GM19023 (cell line): Measurements from ENCODE around the gene GRIK1.

Experiments
- ATAC-seq: cut with Tn5 transposase; IDR thresholded peaks from one replicate; pipeline ENCODE4 v1.9.1; 2021; ENCODE audit warnings: mild to moderate bottlenecking, moderate library complexity; ENCODE audit not compliant: unreplicated experiment

GRIK1 gene

GRCh38 chr21:29787361-29787909 is 152.4 kb downstream of the GRIK1 start:
- no peak for ATAC-seq

GRCh38 chr21:29786496-29787360 is 153.1 kb downstream of the GRIK1 start:
- ATAC-seq: no peak

- no peak for ATAC-seq
Measured at GRCh38 chr21:29777160-29777559, 162.6 kb downstream of the GRIK1 start.

GRCh38 chr21:29775462-29775861 is 164.3 kb downstream of the GRIK1 start:
- ATAC-seq: no peak

GRCh38 chr21:29771491-29772066 is 168.2 kb downstream of the GRIK1 start:
- no peak for ATAC-seq

GRCh38 chr21:29763674-29764073 is 176.1 kb downstream of the GRIK1 start:
- ATAC-seq: no peak

GRCh38 chr21:29762570-29763082 is 177.2 kb downstream of the GRIK1 start:
- no peak for ATAC-seq

GRCh38 chr21:29753216-29753615 is 186.6 kb downstream of the GRIK1 start:
- ATAC-seq: no peak

GRCh38 chr21:29751473-29752185 is 188.2 kb downstream of the GRIK1 start:
- no peak for ATAC-seq

- ATAC-seq: no peak
Measured at GRCh38 chr21:29749957-29750356, 189.8 kb downstream of the GRIK1 start.

- no peak for ATAC-seq
Measured at GRCh38 chr21:29749223-29749622, 190.6 kb downstream of the GRIK1 start.

- no peak for ATAC-seq
Measured at GRCh38 chr21:29748391-29749167, 191.2 kb downstream of the GRIK1 start.

GRCh38 chr21:29741761-29742160 is 198.0 kb downstream of the GRIK1 start:
- ATAC-seq: no peak

GRCh38 chr21:29739176-29739575 is 200.6 kb downstream of the GRIK1 start:
- ATAC-seq: no peak

GRCh38 chr21:29738730-29739129 is 201.1 kb downstream of the GRIK1 start:
- no peak for ATAC-seq

GRCh38 chr21:29737186-29737585 is 202.6 kb downstream of the GRIK1 start:
- ATAC-seq: no peak

- ATAC-seq: no peak
Measured at GRCh38 chr21:29730281-29730680, 209.5 kb downstream of the GRIK1 start.

- no peak for ATAC-seq
Measured at GRCh38 chr21:29726044-29726443, 213.8 kb downstream of the GRIK1 start.

- no peak for ATAC-seq
Measured at GRCh38 chr21:29725025-29725736, 214.6 kb downstream of the GRIK1 start.

- no peak for ATAC-seq
Measured at GRCh38 chr21:29721964-29722363, 217.8 kb downstream of the GRIK1 start.
